Natural killer cell treated with Interleukin-12 subunit alpha and Interleukin-12 subunit beta and Interleukin-15 and Interleukin-18, amount 100 ng/mL, for 72 hours (primary cell): ENCODE measurements around the gene CACNA1D. TPM values are rescaled to one million over a fixed set of nuclear protein-coding genes. Genes with fewer than 3 reads are reported as not detected.

Experiments used
- ATAC-seq, 2 donors: fragments of 150-1000 bp; cut with Tn5 transposase in 1 of 2; sonication (Bioruptor Pico), chemical (Tn5 transposase) in 1 of 2; 2 replicates each; pipeline ENCODE4 v1.10.0; 2021
- DNase-seq: peaks from one replicate; pipeline ENCODE4 v3.0.0; 2022; ENCODE audit warnings: low spot score
- H3K27ac Mint-ChIP-seq, 2 donors: 1 replicate in 1 of 2; 2 replicates in 1 of 2; pipeline ENCODE4 v1.8.0; 2022; ENCODE audit warnings: mixed read lengths in 2 of 2, mild to moderate bottlenecking in 1 of 2, moderate library complexity in 1 of 2
- H3K27me3 Mint-ChIP-seq, 2 donors: 1 replicate in 1 of 2; 2 replicates in 1 of 2; pipeline ENCODE4 v1.8.0; 2022; ENCODE audit warnings: mixed read lengths in 2 of 2
- H3K36me3 Mint-ChIP-seq: one replicate; pipeline ENCODE4 v1.8.0; 2022; ENCODE audit warnings: mixed read lengths
- H3K4me1 Mint-ChIP-seq, 2 donors: 1 replicate in 1 of 2; 2 replicates in 1 of 2; pipeline ENCODE4 v1.8.0; 2022; ENCODE audit warnings: low read depth in 2 of 2, mixed read lengths in 2 of 2, mild to moderate bottlenecking in 1 of 2
- H3K4me3 Mint-ChIP-seq: one replicate; pipeline ENCODE4 v1.8.0; 2022; ENCODE audit warnings: mixed read lengths
- H3K9me3 Mint-ChIP-seq: 2 replicates; pipeline ENCODE4 v1.8.0; 2022; ENCODE audit warnings: mixed read lengths
- total RNA-seq, 2 donors: library from RNA; stranded (reverse); gene quantifications; one replicate each; pipeline ENCODE4 v1.2.3, GENCODE V29; 2022

CACNA1D gene
- total RNA-seq, 2 donors from 2014 or later, result 0.26 to 1.2 TPM

- no peak for ATAC-seq
- H3K27ac Mint-ChIP-seq, result no peak overlapping the region
- H3K36me3 Mint-ChIP-seq, result no peaks in the 10 kb centered on the region
- H3K9me3 Mint-ChIP-seq, result no peaks in the 10 kb centered on the region
- DNase-seq, result no peak
- peaks cover 0 to 22% of the 10 kb centered on the region in 2 donors for H3K27me3 Mint-ChIP-seq
- no peak overlapping the region for H3K4me3 Mint-ChIP-seq
- no peaks in the 10 kb centered on the region for H3K4me1 Mint-ChIP-seq
Observed at GRCh38 chr3:53775834-53776251, 281.4 kb downstream of the CACNA1D start.

GRCh38 chr3:53776494-53777101 is 282.2 kb downstream of the CACNA1D start:
- Mint-ChIP-seq H3K27me3 (peaks cover 0 to 15% of the 10 kb centered on the region in 2 donors), H3K4me1 (no peaks in the 10 kb centered on the region), H3K9me3 (no peaks in the 10 kb centered on the region), H3K27ac (no peak overlapping the region), H3K36me3 (no peaks in the 10 kb centered on the region), H3K4me3 (no peak overlapping the region)
- DNase-seq (no peak), ATAC-seq (no peak)

GRCh38 chr3:53777468-53777867 is 283.1 kb downstream of the CACNA1D start:
- no peak overlapping the region for H3K4me3 Mint-ChIP-seq
- no peaks in the 10 kb centered on the region for H3K36me3 Mint-ChIP-seq
- no peaks in the 10 kb centered on the region for H3K9me3 Mint-ChIP-seq
- no peak overlapping the region for H3K27ac Mint-ChIP-seq
- DNase-seq (no peak), ATAC-seq (no peak)
- no peaks in the 10 kb centered on the region for H3K4me1 Mint-ChIP-seq
- peaks cover 0 to 7% of the 10 kb centered on the region in 2 donors for H3K27me3 Mint-ChIP-seq

DNA sequence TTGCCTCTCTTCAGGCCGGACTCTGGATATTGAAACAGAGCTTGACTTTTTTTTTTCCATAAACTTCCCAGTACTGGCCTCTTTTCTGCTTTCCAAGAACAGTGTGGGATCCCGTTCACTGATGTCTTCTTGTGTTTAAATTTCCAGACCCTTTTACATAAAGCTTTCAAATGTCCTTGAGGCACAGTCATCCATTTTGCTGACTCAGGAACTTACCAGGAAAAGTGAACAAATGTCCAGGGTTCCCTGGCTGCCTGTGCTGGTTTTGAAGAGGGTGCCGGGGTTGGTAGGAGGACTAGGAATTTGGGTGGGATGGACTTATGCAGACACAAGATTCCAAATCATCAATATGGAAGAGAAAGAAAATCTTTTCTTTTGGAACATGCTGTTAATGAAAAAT is 283.7 kb downstream of the CACNA1D start:
- no peak overlapping the region for H3K4me3 Mint-ChIP-seq
- no peaks in the 10 kb centered on the region for H3K36me3 Mint-ChIP-seq
- ATAC-seq, result no peak
- no peak overlapping the region for H3K27ac Mint-ChIP-seq
- H3K27me3 Mint-ChIP-seq, result peaks cover 3 to 7% of the 10 kb centered on the region in 2 donors
- no peaks in the 10 kb centered on the region for H3K9me3 Mint-ChIP-seq
- DNase-seq, result no peak
- H3K4me1 Mint-ChIP-seq, result no peaks in the 10 kb centered on the region

- H3K27me3 Mint-ChIP-seq, result peaks cover 5 to 12% of the 10 kb centered on the region in 2 donors
- ATAC-seq (no peak), DNase-seq (no peak)
- H3K9me3 Mint-ChIP-seq, result no peaks in the 10 kb centered on the region
- no peak overlapping the region for H3K27ac Mint-ChIP-seq
- no peaks in the 10 kb centered on the region for H3K4me1 Mint-ChIP-seq
- H3K36me3 Mint-ChIP-seq, result no peaks in the 10 kb centered on the region
- H3K4me3 Mint-ChIP-seq, result no peak overlapping the region
Observed at GRCh38 chr3:53780171-53780570, 285.8 kb downstream of the CACNA1D start.

- Mint-ChIP-seq H3K4me3 (no peak overlapping the region), H3K27me3 (peaks cover 5 to 12% of the 10 kb centered on the region in 2 donors), H3K27ac (no peak overlapping the region), H3K4me1 (no peaks in the 10 kb centered on the region), H3K36me3 (no peaks in the 10 kb centered on the region), H3K9me3 (no peaks in the 10 kb centered on the region)
- DNase-seq, result no peak
- ATAC-seq, result peak in 1 of 2 donors; percentile 11
Observed at GRCh38 chr3:53780806-53781205, 286.4 kb downstream of the CACNA1D start.

GRCh38 chr3:53787016-53787415 is 292.6 kb downstream of the CACNA1D start:
- Mint-ChIP-seq H3K4me1 (no peaks in the 10 kb centered on the region), H3K27me3 (peaks cover 10 to 23% of the 10 kb centered on the region in 2 donors), H3K9me3 (no peaks in the 10 kb centered on the region), H3K36me3 (no peaks in the 10 kb centered on the region), H3K4me3 (no peak overlapping the region), H3K27ac (no peak overlapping the region)
- no peak for ATAC-seq
- DNase-seq, result no peak

DNA sequence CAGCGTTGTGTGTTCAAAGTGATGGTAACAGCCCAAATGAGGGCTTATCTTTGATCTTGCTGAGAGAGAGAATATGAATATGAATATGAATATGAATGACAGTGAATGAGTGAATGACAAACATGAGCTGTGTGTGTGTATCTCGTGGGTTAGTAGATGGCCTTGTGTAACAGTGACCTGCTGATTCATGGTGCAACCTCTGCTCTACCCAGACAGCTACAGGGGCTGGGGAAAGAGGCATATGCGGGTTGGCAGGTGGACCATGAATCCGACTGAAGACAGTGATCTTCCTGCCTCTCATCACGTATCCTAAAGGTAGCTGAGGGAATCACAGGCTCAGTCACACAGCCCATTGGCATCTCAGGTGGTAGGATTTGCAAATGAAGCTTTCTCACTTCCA is 293.6 kb downstream of the CACNA1D start:
- no peaks in the 10 kb centered on the region for H3K36me3 Mint-ChIP-seq
- H3K4me1 Mint-ChIP-seq, result no peaks in the 10 kb centered on the region
- DNase-seq, result no peak
- no peaks in the 10 kb centered on the region for H3K9me3 Mint-ChIP-seq
- peaks cover 8 to 23% of the 10 kb centered on the region in 2 donors for H3K27me3 Mint-ChIP-seq
- no peak overlapping the region for H3K27ac Mint-ChIP-seq
- ATAC-seq, result no peak
- no peak overlapping the region for H3K4me3 Mint-ChIP-seq

DNA sequence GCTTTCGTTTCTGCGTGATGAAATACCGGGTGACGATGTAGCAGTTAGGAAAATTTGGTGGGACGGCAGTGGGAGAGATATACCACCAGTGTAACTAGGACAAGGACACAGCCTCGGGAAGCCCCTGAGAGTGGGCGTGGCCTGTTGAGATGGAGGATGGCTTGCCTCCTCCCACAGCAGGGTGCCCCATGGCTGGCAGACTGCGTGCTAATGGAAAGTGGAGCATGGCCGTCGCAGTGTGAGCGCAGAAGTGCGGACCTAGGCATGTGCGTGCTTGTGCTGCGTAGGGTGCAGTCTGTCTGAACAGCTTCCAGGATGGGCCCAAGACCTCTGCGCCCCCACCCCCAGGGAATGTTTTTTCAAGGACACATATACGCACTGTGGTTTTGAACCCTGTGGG is 295.0 kb downstream of the CACNA1D start:
- Mint-ChIP-seq H3K4me1 (no peaks in the 10 kb centered on the region), H3K4me3 (no peak overlapping the region), H3K27me3 (peaks cover 5 to 29% of the 10 kb centered on the region in 2 donors), H3K9me3 (no peaks in the 10 kb centered on the region), H3K36me3 (no peaks in the 10 kb centered on the region), H3K27ac (no peak overlapping the region)
- peak; percentile 45 for DNase-seq
- no peak for ATAC-seq

- DNase-seq (no peak), ATAC-seq (no peak)
- no peaks in the 10 kb centered on the region for H3K4me1 Mint-ChIP-seq
- H3K4me3 Mint-ChIP-seq, result no peak overlapping the region
- H3K9me3 Mint-ChIP-seq, result no peaks in the 10 kb centered on the region
- peaks cover 5 to 34% of the 10 kb centered on the region in 2 donors for H3K27me3 Mint-ChIP-seq
- H3K36me3 Mint-ChIP-seq, result no peaks in the 10 kb centered on the region
- H3K27ac Mint-ChIP-seq, result no peak overlapping the region
Observed at GRCh38 chr3:53790470-53790869, 296.1 kb downstream of the CACNA1D start.

DNA sequence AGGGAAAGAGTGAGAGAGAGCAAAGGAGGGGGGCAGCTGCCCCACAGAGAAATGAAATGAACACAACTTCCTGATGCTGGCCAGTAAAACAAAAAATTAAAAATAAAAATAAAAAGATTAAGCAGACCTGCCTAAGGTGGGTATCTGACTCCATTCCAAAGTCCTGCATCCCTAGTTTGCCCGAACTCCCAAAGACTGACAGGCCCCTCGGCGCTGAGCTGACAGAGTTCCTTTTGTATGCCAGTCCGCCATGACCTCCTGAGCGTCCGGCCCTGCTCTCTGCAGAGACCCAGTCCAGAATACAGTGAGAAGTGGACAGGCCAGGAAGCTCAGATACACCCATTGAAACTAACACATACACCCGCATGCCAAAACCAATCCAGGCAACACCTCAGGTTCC is 296.9 kb downstream of the CACNA1D start:
- no peak for ATAC-seq
- peaks cover 7 to 35% of the 10 kb centered on the region in 2 donors for H3K27me3 Mint-ChIP-seq
- H3K9me3 Mint-ChIP-seq, result no peaks in the 10 kb centered on the region
- no peak overlapping the region for H3K4me3 Mint-ChIP-seq
- no peaks in the 10 kb centered on the region for H3K36me3 Mint-ChIP-seq
- H3K4me1 Mint-ChIP-seq, result no peaks in the 10 kb centered on the region
- peak; percentile 25 for DNase-seq
- H3K27ac Mint-ChIP-seq, result no peak overlapping the region

GRCh38 chr3:53792866-53793265 is 298.5 kb downstream of the CACNA1D start:
- ATAC-seq (no peak), DNase-seq (peak; percentile 37)
- H3K4me1 Mint-ChIP-seq, result no peaks in the 10 kb centered on the region
- no peaks in the 10 kb centered on the region for H3K9me3 Mint-ChIP-seq
- H3K36me3 Mint-ChIP-seq, result no peaks in the 10 kb centered on the region
- H3K27me3 Mint-ChIP-seq, result peaks cover 5 to 36% of the 10 kb centered on the region in 2 donors
- H3K4me3 Mint-ChIP-seq, result no peak overlapping the region
- H3K27ac Mint-ChIP-seq, result no peak overlapping the region

DNA sequence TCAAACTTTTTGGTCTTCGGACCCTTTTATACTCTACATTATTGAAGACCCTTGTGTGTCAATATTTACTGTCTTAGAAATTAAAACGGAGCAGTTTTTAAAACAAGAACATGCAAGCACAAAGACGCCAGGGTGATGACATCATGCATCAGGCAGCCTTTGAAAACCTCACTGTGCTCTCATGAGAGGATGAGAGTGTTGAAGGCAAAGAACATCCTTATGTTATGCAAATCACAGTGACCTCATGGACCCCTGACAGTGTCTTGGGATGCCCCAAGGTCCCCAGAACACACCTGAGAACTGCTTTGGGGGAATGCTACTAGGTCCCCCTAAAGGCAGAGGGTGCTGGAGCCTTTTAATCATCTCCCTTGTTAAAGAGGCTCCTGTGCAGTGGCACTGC is 300.2 kb downstream of the CACNA1D start:
- no peaks in the 10 kb centered on the region for H3K36me3 Mint-ChIP-seq
- no peaks in the 10 kb centered on the region for H3K9me3 Mint-ChIP-seq

GRCh38 chr3:53795176-53795575 is 300.8 kb downstream of the CACNA1D start:
- H3K27me3 Mint-ChIP-seq, result peaks cover 2 to 26% of the 10 kb centered on the region in 2 donors
- DNase-seq, result no peak
- no peak overlapping the region for H3K4me3 Mint-ChIP-seq
- no peaks in the 10 kb centered on the region for H3K9me3 Mint-ChIP-seq
- H3K4me1 Mint-ChIP-seq, result no peaks in the 10 kb centered on the region
- ATAC-seq, result no peak
- H3K36me3 Mint-ChIP-seq, result no peaks in the 10 kb centered on the region
- H3K27ac Mint-ChIP-seq, result no peak overlapping the region

More for the DNA sequence above, 300.2 kb downstream of the CACNA1D start:
- H3K4me3 Mint-ChIP-seq, result no peak overlapping the region
- peaks cover 5 to 31% of the 10 kb centered on the region in 2 donors for H3K27me3 Mint-ChIP-seq
- H3K4me1 Mint-ChIP-seq, result no peaks in the 10 kb centered on the region
- no peak overlapping the region for H3K27ac Mint-ChIP-seq
- ATAC-seq (no peak), DNase-seq (peak; percentile 18)
